HG03060 (cell line): Measurements from ENCODE around the gene RBM47.
"Not testable (repeated sequence)": the region's sequence is repeated elsewhere in the genome, so short reads cannot be mapped to it uniquely, and the experiment has no call there.

ENCODE experiments used
- ATAC-seq: cut with Tn5 transposase; IDR thresholded peaks from one replicate; pipeline ENCODE4 v1.9.1; 2021; ENCODE audit warnings: low read depth, moderate number of reproducible peaks; ENCODE audit not compliant: unreplicated experiment

The RBM47 gene

GRCh38 chr4:40544221-40544620 is 85.4 kb downstream of the RBM47 start:
- no peak for ATAC-seq

- no peak for ATAC-seq
These were observed 88.9 kb downstream of the RBM47 start for GRCh38 chr4:40540800-40541199.

GRCh38 chr4:40536032-40536431 is 93.6 kb downstream of the RBM47 start:
- ATAC-seq: no peak

- no peak for ATAC-seq
These were observed 98.0 kb downstream of the RBM47 start for GRCh38 chr4:40531636-40532023.

GRCh38 chr4:40530961-40531635 is 98.6 kb downstream of the RBM47 start:
- no peak for ATAC-seq

- ATAC-seq: no peak
These were observed 102.9 kb downstream of the RBM47 start for GRCh38 chr4:40526741-40527140.

- no peak for ATAC-seq
These were observed 103.7 kb downstream of the RBM47 start for GRCh38 chr4:40525752-40526598.

- no peak for ATAC-seq
These were observed 105.2 kb downstream of the RBM47 start for GRCh38 chr4:40524366-40525041.

- ATAC-seq: no peak
These were observed 106.1 kb downstream of the RBM47 start for GRCh38 chr4:40523581-40523980.

GRCh38 chr4:40521957-40522356 is 107.7 kb downstream of the RBM47 start:
- ATAC-seq: no peak

GRCh38 chr4:40520533-40520932 is 109.1 kb downstream of the RBM47 start:
- ATAC-seq: no peak

- ATAC-seq: not testable (repeated sequence)
These were observed 112.6 kb downstream of the RBM47 start for GRCh38 chr4:40517081-40517480.

GRCh38 chr4:40516651-40517050 is 113.0 kb downstream of the RBM47 start:
- ATAC-seq: no peak

GRCh38 chr4:40515398-40516293 is 114.0 kb downstream of the RBM47 start:
- peak; percentile 76 for ATAC-seq

- no peak for ATAC-seq
These were observed 114.6 kb downstream of the RBM47 start for GRCh38 chr4:40515037-40515397.

- ATAC-seq: no peak
These were observed 115.1 kb downstream of the RBM47 start for GRCh38 chr4:40514497-40514951.

- no peak for ATAC-seq
These were observed 118.5 kb downstream of the RBM47 start for GRCh38 chr4:40511036-40511614.

- no peak for ATAC-seq
These were observed 121.7 kb downstream of the RBM47 start for GRCh38 chr4:40507977-40508376.

GRCh38 chr4:40506492-40506891 is 123.2 kb downstream of the RBM47 start:
- ATAC-seq: no peak

- no peak for ATAC-seq
These were observed 123.6 kb downstream of the RBM47 start for GRCh38 chr4:40506066-40506465.
